ENCODE data around the gene LPP. TPM values are rescaled to one million over a fixed set of nuclear protein-coding genes. Genes with fewer than 3 reads are reported as not detected.

Gene LPP
- total and polyA plus RNA-seq, 2 of the 13 experiments (the other 11 are each of a cell fraction or from before 2014, with no cell fraction given): 19.2 to 29.9 TPM

DNA sequence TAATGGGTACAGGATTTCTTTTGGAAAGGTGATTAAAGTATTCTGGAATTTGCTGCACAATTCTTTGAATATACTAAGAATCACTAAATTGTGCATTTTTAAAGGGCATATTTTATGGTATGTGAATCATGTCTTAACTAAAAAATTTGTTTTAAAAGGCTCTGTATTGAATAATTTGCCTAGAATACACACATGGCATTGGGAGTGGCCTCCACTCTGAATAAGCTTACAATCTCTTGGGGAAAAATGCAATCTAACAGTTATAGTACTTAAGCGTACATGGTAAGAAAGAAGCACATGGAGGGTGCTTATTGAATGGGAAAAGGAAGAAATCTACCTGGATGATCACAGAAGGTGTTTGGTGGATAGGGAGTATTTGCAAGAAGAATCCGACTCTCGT, 385.1 kb downstream of the LPP start:
- FAIRE-seq: no peak
- H4K20me1 ChIP-seq (ENCODE audit: insufficient read depth, low read length): no peaks in the 10 kb centered on the region
- ChIA-PET CTCF (ENCODE audit: low intra/inter-chr PET ratio, low total read pairs) (no interaction called here), POLR2A (no interaction called here)
- intact Hi-C loops (cut with micrococcal nuclease; ENCODE audit: unreplicated experiment) (no loop called here), in situ Hi-C loops (cut with HindIII; ENCODE audit: extremely low pct_ligation_motif_present, low pct_unique_long_range_greater_than_20kb) (no loop called here)
- TF ChIP-seq, protein P1, sequence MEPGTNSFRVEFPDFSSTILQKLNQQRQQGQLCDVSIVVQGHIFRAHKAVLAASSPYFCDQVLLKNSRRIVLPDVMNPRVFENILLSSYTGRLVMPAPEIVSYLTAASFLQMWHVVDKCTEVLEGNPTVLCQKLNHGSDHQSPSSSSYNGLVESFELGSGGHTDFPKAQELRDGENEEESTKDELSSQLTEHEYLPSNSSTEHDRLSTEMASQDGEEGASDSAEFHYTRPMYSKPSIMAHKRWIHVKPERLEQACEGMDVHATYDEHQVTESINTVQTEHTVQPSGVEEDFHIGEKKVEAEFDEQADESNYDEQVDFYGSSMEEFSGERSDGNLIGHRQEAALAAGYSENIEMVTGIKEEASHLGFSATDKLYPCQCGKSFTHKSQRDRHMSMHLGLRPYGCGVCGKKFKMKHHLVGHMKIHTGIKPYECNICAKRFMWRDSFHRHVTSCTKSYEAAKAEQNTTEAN (CRISPR knock-in tag; conservative IDR thresholded peaks at IDR 0.05): no peak
- TF ChIP-seq KAT7 (CRISPR knock-in tag; IDR thresholded peaks at IDR 0.05; ENCODE audit: borderline replicate concordance) (no peak), FOXO1 (CRISPR knock-in tag; IDR thresholded peaks at IDR 0.05) (no peak), BRD4 (CRISPR knock-in tag; IDR thresholded peaks at IDR 0.05) (no peak), XBP1 (CRISPR knock-in tag; IDR thresholded peaks at IDR 0.05) (no peak), SMARCE1 (IDR thresholded peaks at IDR 0.05; ENCODE audit: borderline replicate concordance) (no peak), ARHGAP35 (CRISPR knock-in tag; IDR thresholded peaks at IDR 0.05; ENCODE audit: borderline replicate concordance) (no peak), JUN (CRISPR knock-in tag; IDR thresholded peaks at IDR 0.05) (no peak), ZNF138 (CRISPR knock-in tag; IDR thresholded peaks at IDR 0.05; ENCODE audit: low read depth) (no peak)
- TF ChIP-seq, protein P2, sequence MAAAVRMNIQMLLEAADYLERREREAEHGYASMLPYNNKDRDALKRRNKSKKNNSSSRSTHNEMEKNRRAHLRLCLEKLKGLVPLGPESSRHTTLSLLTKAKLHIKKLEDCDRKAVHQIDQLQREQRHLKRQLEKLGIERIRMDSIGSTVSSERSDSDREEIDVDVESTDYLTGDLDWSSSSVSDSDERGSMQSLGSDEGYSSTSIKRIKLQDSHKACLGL (CRISPR knock-in tag; IDR thresholded peaks at IDR 0.05): no peak
- TF ChIP-seq, protein P3, sequence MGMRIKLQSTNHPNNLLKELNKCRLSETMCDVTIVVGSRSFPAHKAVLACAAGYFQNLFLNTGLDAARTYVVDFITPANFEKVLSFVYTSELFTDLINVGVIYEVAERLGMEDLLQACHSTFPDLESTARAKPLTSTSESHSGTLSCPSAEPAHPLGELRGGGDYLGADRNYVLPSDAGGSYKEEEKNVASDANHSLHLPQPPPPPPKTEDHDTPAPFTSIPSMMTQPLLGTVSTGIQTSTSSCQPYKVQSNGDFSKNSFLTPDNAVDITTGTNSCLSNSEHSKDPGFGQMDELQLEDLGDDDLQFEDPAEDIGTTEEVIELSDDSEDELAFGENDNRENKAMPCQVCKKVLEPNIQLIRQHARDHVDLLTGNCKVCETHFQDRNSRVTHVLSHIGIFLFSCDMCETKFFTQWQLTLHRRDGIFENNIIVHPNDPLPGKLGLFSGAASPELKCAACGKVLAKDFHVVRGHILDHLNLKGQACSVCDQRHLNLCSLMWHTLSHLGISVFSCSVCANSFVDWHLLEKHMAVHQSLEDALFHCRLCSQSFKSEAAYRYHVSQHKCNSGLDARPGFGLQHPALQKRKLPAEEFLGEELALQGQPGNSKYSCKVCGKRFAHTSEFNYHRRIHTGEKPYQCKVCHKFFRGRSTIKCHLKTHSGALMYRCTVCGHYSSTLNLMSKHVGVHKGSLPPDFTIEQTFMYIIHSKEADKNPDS (CRISPR knock-in tag; IDR thresholded peaks at IDR 0.05): no peak
- TF ChIP-seq, protein P4, sequence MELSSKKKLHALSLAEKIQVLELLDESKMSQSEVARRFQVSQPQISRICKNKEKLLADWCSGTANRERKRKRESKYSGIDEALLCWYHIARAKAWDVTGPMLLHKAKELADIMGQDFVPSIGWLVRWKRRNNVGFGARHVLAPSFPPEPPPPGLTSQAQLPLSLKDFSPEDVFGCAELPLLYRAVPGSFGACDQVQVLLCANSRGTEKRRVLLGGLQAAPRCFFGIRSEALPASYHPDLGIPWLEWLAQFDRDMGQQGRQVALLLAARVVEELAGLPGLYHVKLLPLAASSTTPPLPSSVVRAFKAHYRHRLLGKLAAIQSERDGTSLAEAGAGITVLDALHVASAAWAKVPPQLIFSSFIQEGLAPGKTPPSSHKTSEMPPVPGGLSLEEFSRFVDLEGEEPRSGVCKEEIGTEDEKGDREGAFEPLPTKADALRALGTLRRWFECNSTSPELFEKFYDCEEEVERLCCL (CRISPR knock-in tag; IDR thresholded peaks at IDR 0.05; ENCODE audit: borderline replicate concordance): no peak
- no peak overlapping the region for H3K9ac ChIP-seq (ENCODE audit: insufficient read depth, low read depth, low read length)
- H3K4me1 ChIP-seq (ENCODE audit: insufficient read depth, low read length): peaks cover 47% of the 10 kb centered on the region
- H3K27me3 ChIP-seq (ENCODE audit: control insufficient read depth in 1 of 2, insufficient read depth in 2 of 2, low read length in 2 of 2): no peaks in the 10 kb centered on the region
- no peaks in the 10 kb centered on the region for H3K36me3 ChIP-seq (replicated peaks in 1 of 2; ENCODE audit: control insufficient read depth in 1 of 2, insufficient read depth in 2 of 2, low read length in 2 of 2)
- no peak overlapping the region for H3K4me2 ChIP-seq (ENCODE audit: low read depth, low read length)
- 98% methylated on average over 3 of the region's 3 CpGs for WGBS (ENCODE audit: low lambda C conversion rate)
- no peak for DNase-seq (ENCODE audit: low spot score)
- no peaks in the 10 kb centered on the region for H3K9me3 ChIP-seq (ENCODE audit: low read length)
- H2AFZ ChIP-seq (ENCODE audit: low read length): no peak overlapping the region
- H3K79me2 ChIP-seq (ENCODE audit: insufficient read depth, low read length): no peaks in the 10 kb centered on the region
- BruUV-seq (replicated peaks): no TSS peak
- H3K4me3 ChIP-seq (replicated peaks in 1 of 3; ENCODE audit: insufficient read depth in 1 of 3, low read depth in 2 of 3, low read length in 3 of 3): no peak overlapping the region
- ATAC-seq: no peak
- H3K27ac ChIP-seq (ENCODE audit: extremely low read length, insufficient read depth, low read length): no peak overlapping the region
